HepG2 (cell line): ENCODE results near the gene STRN4. TPM values are rescaled to one million over a fixed set of nuclear protein-coding genes. Genes with fewer than 3 reads are reported as not detected.

ENCODE experiments used
- GLI4 ChIP-seq: sonication (generic); formaldehyde crosslinking; IDR thresholded peaks from 2 replicates; pipeline ENCODE4 v1.5.1; 2020; ENCODE audit warnings: missing genetic modification reagents, mild to moderate bottlenecking, moderate library complexity, borderline replicate concordance
- HNRNPL ChIP-seq: fragments of 200-400 bp; formaldehyde crosslinking; IDR thresholded peaks from 2 replicates; pipeline ENCODE4 v1.6.1; 2017; ENCODE audit warnings: mild to moderate bottlenecking, low read depth, low read length
- NCOA2 ChIP-seq: sonication (generic); formaldehyde crosslinking; IDR thresholded peaks from 2 replicates; pipeline ENCODE4 v1.8.0; 2022; ENCODE audit warnings: inconsistent platforms
- SETDB1 ChIP-seq: sonication (generic); formaldehyde crosslinking; IDR thresholded peaks from 2 replicates; pipeline ENCODE4 v1.5.1; 2020; ENCODE audit warnings: missing genetic modification reagents, mild to moderate bottlenecking, borderline replicate concordance
- TP53 ChIP-seq: sonication (generic); formaldehyde crosslinking; conservative IDR thresholded peaks from 2 replicates; pipeline ENCODE4 v1.4.0; 2020; ENCODE audit warnings: missing genetic modification reagents
- ZNF329 ChIP-seq: sonication (generic); formaldehyde crosslinking; IDR thresholded peaks from 2 replicates; pipeline ENCODE4 v1.9.0; 2021; ENCODE audit warnings: low read depth, mild to moderate bottlenecking, missing genetic modification reagents
- ZNF430 ChIP-seq: sonication (generic); formaldehyde crosslinking; IDR thresholded peaks from 2 replicates; pipeline ENCODE4 v1.9.0; 2021; ENCODE audit warnings: mild to moderate bottlenecking, missing genetic modification reagents
- ZNF761 ChIP-seq: sonication (generic); formaldehyde crosslinking; conservative IDR thresholded peaks from 2 replicates; pipeline ENCODE4 v1.4.0; 2020; ENCODE audit warnings: mild to moderate bottlenecking, missing genetic modification reagents
- polyA plus RNA-seq, 8 experiments: library from polyadenylated mRNA; depleted of rRNA in 3 of 8; stranded (reverse) in 7 of 8; unstranded in 1 of 8; fragments of >200 nt; fragmentation: Illumina TruSeq in 4 of 8; extraction: Trizol in 4 of 8; gene quantifications; 2 replicates each; pipeline versions ENCODE4 v1.2.1 to v1.2.3, GENCODE V29; 2011 to 2016; ENCODE audit warnings: low read depth in 4 of 8, missing spikeins in 1 of 8, mixed read lengths in 1 of 8; ENCODE audit not compliant: insufficient read depth in 1 of 8
- total RNA-seq, 5 experiments: library from RNA; depleted of rRNA; stranded (reverse); fragments of >200 nt; fragmentation: Illumina TruSeq; extraction: Trizol; gene quantifications; 2 replicates each; pipeline ENCODE4 v1.2.3, GENCODE V29; 2016; ENCODE audit warnings: low read depth in 1 of 5
- TF ChIP-seq, protein P1 (sequence below): sonication (generic); formaldehyde crosslinking; IDR thresholded peaks from 2 replicates; pipeline ENCODE4 v1.4.0; 2020; ENCODE audit warnings: mild to moderate bottlenecking, missing genetic modification reagents
- TF ChIP-seq, protein P2 (sequence below): sonication (generic); formaldehyde crosslinking; IDR thresholded peaks from 2 replicates; pipeline ENCODE4 v1.4.0; 2020; ENCODE audit warnings: missing genetic modification reagents
- TF ChIP-seq, protein P3 (sequence below): sonication (generic); formaldehyde crosslinking; IDR thresholded peaks from 2 replicates; pipeline ENCODE4 v1.5.1; 2020; ENCODE audit warnings: mild to moderate bottlenecking, moderate library complexity, missing genetic modification reagents
- TF ChIP-seq, protein P4 (sequence below): sonication (generic); formaldehyde crosslinking; IDR thresholded peaks from 2 replicates; pipeline ENCODE4; 2020; ENCODE audit warnings: missing genetic modification reagents, mild to moderate bottlenecking, borderline replicate concordance
- TF ChIP-seq, protein P5 (sequence below): IDR thresholded peaks from 2 replicates; pipeline ENCODE4 v1.6.1; 2016; ENCODE audit warnings: mild to moderate bottlenecking

Gene STRN4
- total and polyA plus RNA-seq, 2 of the 13 experiments (the other 11 are each of a cell fraction or from before 2014, with no cell fraction given): 43.1 to 57.3 TPM

DNA sequence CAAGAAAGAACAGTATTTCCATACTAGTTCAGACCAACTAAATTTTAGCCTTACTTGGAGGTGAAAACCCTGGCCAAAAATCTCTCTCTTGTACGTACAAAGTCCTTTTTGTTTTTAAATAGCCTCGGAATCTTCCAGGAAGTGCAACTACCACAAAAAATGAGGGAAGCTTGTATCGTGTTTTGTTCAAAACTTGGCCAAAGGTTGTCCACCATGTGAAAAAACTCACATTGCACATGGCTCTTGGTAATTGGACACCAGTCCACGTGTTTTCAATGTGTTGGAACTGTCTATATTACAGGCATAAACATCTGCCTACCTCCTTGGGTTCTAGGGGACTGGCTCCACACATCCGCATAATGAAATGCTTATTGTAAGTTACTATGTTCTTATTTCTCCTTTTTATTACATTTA lies 15.2 kb upstream of the STRN4 start (continued):
- TF ChIP-seq, protein P1, sequence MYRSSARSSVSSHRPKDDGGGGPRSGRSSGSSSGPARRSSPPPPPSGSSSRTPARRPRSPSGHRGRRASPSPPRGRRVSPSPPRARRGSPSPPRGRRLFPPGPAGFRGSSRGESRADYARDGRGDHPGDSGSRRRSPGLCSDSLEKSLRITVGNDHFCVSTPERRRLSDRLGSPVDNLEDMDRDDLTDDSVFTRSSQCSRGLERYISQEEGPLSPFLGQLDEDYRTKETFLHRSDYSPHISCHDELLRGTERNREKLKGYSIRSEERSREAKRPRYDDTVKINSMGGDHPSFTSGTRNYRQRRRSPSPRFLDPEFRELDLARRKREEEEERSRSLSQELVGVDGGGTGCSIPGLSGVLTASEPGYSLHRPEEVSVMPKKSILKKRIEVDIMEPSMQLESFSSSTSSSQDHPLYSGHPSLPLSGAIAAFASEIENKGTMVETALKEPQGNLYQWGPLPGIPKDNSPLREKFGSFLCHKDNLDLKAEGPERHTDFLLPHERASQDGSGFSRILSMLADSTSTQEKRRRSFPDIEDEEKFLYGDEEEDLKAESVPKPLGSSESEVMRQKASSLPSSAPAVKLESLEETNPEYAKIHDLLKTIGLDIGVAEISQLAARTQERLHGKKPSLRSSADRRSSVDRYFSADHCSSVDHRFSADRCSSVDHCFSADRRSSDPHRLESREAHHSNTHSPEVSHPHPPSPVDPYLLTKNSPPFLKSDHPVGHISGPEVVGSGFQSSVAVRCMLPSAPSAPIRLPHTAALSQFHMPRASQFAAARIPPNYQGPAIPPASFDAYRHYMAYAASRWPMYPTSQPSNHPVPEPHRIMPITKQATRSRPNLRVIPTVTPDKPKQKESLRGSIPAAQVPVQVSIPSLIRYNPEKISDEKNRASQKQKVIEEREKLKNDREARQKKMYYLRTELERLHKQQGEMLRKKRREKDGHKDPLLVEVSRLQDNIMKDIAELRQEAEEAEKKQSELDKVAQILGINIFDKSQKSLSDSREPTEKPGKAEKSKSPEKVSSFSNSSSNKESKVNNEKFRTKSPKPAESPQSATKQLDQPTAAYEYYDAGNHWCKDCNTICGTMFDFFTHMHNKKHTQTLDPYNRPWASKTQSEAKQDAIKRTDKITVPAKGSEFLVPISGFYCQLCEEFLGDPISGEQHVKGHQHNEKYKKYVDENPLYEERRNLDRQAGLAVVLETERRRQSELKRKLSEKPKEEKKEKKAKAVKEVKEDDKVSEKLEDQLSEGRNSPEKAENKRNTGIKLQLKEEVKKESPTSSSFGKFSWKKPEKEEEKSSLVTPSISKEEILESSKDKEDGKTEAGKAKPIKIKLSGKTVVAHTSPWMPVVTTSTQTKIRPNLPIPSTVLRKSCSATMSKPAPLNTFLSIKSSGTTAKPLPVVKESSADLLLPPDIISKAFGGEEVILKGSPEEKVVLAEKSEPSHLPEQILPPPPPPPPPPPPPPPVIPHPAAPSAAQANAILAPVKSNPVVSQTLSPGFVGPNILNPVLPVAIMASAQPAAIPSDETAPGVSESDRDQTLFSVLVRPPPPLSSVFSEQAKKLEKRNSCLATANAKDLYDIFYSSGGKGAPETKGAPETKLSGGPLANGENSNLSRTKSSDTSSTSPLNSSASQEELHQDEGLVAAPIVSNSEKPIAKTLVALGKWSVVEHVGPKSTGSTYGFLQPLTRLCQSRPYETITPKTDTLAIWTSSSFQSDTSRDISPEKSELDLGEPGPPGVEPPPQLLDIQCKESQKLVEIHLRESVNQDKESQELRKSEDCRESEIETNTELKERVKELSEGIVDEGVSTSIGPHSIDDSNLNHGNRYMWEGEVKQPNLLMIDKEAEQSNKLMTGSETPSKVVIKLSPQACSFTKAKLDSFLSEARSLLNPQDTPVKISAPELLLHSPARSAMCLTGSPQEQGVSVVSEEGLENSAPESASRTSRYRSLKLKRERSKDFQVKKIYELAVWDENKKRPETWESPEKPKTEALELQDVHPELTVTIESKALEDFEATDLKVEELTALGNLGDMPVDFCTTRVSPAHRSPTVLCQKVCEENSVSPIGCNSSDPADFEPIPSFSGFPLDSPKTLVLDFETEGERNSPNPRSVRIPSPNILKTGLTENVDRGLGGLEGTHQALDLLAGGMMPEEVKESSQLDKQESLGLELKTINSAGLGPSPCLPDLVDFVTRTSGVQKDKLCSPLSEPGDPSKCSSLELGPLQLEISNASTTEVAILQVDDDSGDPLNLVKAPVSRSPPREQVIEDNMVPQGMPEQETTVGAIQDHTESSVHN: no peak
- peak; percentile 54; the same call in 1 of the 2 replicates for TF ChIP-seq NCOA2 (CRISPR knock-in tag)
- TF ChIP-seq, protein P2, sequence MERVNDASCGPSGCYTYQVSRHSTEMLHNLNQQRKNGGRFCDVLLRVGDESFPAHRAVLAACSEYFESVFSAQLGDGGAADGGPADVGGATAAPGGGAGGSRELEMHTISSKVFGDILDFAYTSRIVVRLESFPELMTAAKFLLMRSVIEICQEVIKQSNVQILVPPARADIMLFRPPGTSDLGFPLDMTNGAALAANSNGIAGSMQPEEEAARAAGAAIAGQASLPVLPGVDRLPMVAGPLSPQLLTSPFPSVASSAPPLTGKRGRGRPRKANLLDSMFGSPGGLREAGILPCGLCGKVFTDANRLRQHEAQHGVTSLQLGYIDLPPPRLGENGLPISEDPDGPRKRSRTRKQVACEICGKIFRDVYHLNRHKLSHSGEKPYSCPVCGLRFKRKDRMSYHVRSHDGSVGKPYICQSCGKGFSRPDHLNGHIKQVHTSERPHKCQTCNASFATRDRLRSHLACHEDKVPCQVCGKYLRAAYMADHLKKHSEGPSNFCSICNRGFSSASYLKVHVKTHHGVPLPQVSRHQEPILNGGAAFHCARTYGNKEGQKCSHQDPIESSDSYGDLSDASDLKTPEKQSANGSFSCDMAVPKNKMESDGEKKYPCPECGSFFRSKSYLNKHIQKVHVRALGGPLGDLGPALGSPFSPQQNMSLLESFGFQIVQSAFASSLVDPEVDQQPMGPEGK (CRISPR knock-in tag): no peak
- TF ChIP-seq, protein P3, sequence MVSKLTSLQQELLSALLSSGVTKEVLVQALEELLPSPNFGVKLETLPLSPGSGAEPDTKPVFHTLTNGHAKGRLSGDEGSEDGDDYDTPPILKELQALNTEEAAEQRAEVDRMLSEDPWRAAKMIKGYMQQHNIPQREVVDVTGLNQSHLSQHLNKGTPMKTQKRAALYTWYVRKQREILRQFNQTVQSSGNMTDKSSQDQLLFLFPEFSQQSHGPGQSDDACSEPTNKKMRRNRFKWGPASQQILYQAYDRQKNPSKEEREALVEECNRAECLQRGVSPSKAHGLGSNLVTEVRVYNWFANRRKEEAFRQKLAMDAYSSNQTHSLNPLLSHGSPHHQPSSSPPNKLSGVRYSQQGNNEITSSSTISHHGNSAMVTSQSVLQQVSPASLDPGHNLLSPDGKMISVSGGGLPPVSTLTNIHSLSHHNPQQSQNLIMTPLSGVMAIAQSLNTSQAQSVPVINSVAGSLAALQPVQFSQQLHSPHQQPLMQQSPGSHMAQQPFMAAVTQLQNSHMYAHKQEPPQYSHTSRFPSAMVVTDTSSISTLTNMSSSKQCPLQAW (CRISPR knock-in tag): no peak
- TF ChIP-seq, protein P4, sequence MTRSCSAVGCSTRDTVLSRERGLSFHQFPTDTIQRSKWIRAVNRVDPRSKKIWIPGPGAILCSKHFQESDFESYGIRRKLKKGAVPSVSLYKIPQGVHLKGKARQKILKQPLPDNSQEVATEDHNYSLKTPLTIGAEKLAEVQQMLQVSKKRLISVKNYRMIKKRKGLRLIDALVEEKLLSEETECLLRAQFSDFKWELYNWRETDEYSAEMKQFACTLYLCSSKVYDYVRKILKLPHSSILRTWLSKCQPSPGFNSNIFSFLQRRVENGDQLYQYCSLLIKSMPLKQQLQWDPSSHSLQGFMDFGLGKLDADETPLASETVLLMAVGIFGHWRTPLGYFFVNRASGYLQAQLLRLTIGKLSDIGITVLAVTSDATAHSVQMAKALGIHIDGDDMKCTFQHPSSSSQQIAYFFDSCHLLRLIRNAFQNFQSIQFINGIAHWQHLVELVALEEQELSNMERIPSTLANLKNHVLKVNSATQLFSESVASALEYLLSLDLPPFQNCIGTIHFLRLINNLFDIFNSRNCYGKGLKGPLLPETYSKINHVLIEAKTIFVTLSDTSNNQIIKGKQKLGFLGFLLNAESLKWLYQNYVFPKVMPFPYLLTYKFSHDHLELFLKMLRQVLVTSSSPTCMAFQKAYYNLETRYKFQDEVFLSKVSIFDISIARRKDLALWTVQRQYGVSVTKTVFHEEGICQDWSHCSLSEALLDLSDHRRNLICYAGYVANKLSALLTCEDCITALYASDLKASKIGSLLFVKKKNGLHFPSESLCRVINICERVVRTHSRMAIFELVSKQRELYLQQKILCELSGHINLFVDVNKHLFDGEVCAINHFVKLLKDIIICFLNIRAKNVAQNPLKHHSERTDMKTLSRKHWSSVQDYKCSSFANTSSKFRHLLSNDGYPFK: no peak
- TF ChIP-seq ZNF329: no peak
- no peak for TF ChIP-seq TP53 (CRISPR knock-in tag)
- no peak for TF ChIP-seq GLI4 (CRISPR knock-in tag)
- no peak for TF ChIP-seq HNRNPL
- TF ChIP-seq SETDB1 (CRISPR knock-in tag): 0 out of 2 replicates have a peak, but pooled peaks have one; percentile 26
- peak; percentile 60; the same call in 1 of the 2 replicates for TF ChIP-seq ZNF430
- no peak for TF ChIP-seq ZNF761 (CRISPR knock-in tag)
- TF ChIP-seq, protein P5, sequence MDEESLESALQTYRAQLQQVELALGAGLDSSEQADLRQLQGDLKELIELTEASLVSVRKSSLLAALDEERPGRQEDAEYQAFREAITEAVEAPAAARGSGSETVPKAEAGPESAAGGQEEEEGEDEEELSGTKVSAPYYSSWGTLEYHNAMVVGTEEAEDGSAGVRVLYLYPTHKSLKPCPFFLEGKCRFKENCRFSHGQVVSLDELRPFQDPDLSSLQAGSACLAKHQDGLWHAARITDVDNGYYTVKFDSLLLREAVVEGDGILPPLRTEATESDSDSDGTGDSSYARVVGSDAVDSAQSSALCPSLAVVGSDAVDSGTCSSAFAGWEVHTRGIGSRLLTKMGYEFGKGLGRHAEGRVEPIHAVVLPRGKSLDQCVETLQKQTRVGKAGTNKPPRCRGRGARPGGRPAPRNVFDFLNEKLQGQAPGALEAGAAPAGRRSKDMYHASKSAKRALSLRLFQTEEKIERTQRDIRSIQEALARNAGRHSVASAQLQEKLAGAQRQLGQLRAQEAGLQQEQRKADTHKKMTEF (CRISPR knock-in tag): peak; percentile 72
